ENCODE data around the gene SCUBE2. TPM values are rescaled to one million over a fixed set of nuclear protein-coding genes. Genes with fewer than 3 reads are reported as not detected.

The SCUBE2 gene
- total and polyA plus RNA-seq, 4 donors: 0.14 to 1.4 (median 0.42) TPM; not detected in 1

DNA sequence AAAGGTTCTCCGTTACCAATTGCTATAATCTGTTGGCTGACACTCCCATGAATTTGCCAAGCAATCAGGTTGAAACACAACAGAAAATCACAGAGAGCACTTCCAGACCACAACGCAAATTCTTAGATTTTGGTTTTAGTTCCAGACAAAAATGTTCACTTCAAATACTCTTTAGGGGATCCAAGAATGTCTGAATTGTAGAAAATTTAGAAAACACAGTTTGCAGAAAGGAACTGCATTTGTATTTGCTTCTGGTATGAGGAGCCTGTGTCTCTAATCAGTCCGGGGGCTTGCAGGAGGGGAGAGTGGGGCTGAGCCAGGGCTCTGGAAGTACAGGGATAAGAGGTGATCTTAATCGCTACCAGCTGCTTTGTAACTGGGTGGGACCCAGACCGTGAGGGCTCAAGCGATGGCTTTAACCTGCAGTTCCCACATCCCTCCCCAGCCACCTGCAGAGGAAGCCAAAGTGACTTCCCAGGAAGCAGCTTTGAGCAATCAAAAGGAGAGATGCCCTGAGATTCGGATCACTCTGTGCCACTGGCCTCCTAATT is 18.7 kb downstream of the SCUBE2 start:
- no peak for DNase-seq (ENCODE audit: low spot score)
- H3K4me1 ChIP-seq (ENCODE audit: control insufficient read depth in 4 of 4, insufficient read depth in 4 of 4, low read length in 3 of 4): no peaks in the 10 kb centered on the region
- no peak overlapping the region for H3K27ac ChIP-seq (ENCODE audit: low read depth in 1 of 2, low read length in 2 of 2)
- H3K9ac ChIP-seq (ENCODE audit: low read depth in 1 of 2, low read length in 2 of 2): no peak overlapping the region
- no peak overlapping the region for H3K4me3 ChIP-seq (ENCODE audit: low read depth in 1 of 3, low read length in 3 of 3)
- no peak for TF ChIP-seq RXRA (IDR thresholded peaks at IDR 0.05)
- TF ChIP-seq, protein P1, sequence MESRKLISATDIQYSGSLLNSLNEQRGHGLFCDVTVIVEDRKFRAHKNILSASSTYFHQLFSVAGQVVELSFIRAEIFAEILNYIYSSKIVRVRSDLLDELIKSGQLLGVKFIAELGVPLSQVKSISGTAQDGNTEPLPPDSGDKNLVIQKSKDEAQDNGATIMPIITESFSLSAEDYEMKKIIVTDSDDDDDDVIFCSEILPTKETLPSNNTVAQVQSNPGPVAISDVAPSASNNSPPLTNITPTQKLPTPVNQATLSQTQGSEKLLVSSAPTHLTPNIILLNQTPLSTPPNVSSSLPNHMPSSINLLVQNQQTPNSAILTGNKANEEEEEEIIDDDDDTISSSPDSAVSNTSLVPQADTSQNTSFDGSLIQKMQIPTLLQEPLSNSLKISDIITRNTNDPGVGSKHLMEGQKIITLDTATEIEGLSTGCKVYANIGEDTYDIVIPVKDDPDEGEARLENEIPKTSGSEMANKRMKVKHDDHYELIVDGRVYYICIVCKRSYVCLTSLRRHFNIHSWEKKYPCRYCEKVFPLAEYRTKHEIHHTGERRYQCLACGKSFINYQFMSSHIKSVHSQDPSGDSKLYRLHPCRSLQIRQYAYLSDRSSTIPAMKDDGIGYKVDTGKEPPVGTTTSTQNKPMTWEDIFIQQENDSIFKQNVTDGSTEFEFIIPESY (IDR thresholded peaks at IDR 0.05): no peak
- TF ChIP-seq FOXA2 (IDR thresholded peaks at IDR 0.05): no peak
- TF ChIP-seq RAD21 (IDR thresholded peaks at IDR 0.05): no peak
- no peak for TF ChIP-seq YY1 (IDR thresholded peaks at IDR 0.05)
- no peak for TF ChIP-seq SP1 (IDR thresholded peaks at IDR 0.05)
- TF ChIP-seq GABPA (IDR thresholded peaks at IDR 0.05 in 1 of 2, conservative IDR thresholded peaks at IDR 0.05 in 1 of 2): no peak
- WGBS: 80% methylated on average over 7 of the region's 7 CpGs
- H3K36me3 ChIP-seq (ENCODE audit: control insufficient read depth in 4 of 4, insufficient read depth in 3 of 4, low read depth in 1 of 4, low read length in 3 of 4): no peaks in the 10 kb centered on the region
- no peaks in the 10 kb centered on the region for H3K9me3 ChIP-seq (ENCODE audit: control insufficient read depth in 4 of 4, low read length in 3 of 4)
- H3K27me3 ChIP-seq (ENCODE audit: control insufficient read depth in 4 of 4, insufficient read depth in 4 of 4, low read length in 3 of 4): peaks cover 0 to 6% (median 0%) of the 10 kb centered on the region in 4 donors

DNA sequence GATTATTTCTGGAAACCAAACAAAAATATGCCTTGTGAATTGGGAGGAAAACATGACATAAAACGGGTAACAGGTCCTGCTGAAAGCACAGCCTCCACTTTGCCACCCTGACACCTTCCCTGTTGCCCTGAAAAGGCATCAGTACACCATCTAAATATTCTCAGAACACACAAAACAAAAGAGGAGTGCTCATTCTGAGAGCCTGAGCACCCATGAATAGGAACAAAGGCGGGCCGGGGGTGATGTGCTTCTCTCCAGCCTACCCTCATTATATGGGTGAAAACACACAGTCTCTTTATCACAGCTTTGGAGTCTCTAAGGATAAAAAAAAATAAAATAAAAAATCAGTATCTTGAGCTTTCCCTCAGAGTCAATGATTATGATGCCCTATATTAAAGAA is 19.7 kb downstream of the SCUBE2 start:
- no peak overlapping the region for H3K27ac ChIP-seq (ENCODE audit: low read depth in 1 of 2, low read length in 2 of 2)
- peaks cover 0 to 6% (median 0%) of the 10 kb centered on the region in 4 donors for H3K27me3 ChIP-seq (ENCODE audit: control insufficient read depth in 4 of 4, insufficient read depth in 4 of 4, low read length in 3 of 4)
- H3K4me3 ChIP-seq (ENCODE audit: low read depth in 1 of 3, low read length in 3 of 3): no peak overlapping the region
- H3K9me3 ChIP-seq (ENCODE audit: control insufficient read depth in 4 of 4, low read length in 3 of 4): no peaks in the 10 kb centered on the region
- H3K9ac ChIP-seq (ENCODE audit: low read depth in 1 of 2, low read length in 2 of 2): no peak overlapping the region
- 89% methylated on average over 3 of the region's 3 CpGs for WGBS
- no peak for DNase-seq (ENCODE audit: low spot score)
- H3K36me3 ChIP-seq (ENCODE audit: control insufficient read depth in 4 of 4, insufficient read depth in 3 of 4, low read depth in 1 of 4, low read length in 3 of 4): no peaks in the 10 kb centered on the region
- no peaks in the 10 kb centered on the region for H3K4me1 ChIP-seq (ENCODE audit: control insufficient read depth in 4 of 4, insufficient read depth in 4 of 4, low read length in 3 of 4)
- TF ChIP-seq YY1 (IDR thresholded peaks at IDR 0.05): no peak
- TF ChIP-seq, protein P2, sequence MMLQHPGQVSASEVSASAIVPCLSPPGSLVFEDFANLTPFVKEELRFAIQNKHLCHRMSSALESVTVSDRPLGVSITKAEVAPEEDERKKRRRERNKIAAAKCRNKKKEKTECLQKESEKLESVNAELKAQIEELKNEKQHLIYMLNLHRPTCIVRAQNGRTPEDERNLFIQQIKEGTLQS (IDR thresholded peaks at IDR 0.05): no peak
- no peak for TF ChIP-seq RXRA (IDR thresholded peaks at IDR 0.05)
- no peak for TF ChIP-seq HNF4A (conservative IDR thresholded peaks at IDR 0.05)
- no peak for TF ChIP-seq FOXA2 (IDR thresholded peaks at IDR 0.05)
- TF ChIP-seq JUND (IDR thresholded peaks at IDR 0.05): no peak
- TF ChIP-seq NR2F2 (IDR thresholded peaks at IDR 0.05): no peak
- TF ChIP-seq SP1 (IDR thresholded peaks at IDR 0.05): no peak
- no peak for TF ChIP-seq FOXA1 (IDR thresholded peaks at IDR 0.05)
- TF ChIP-seq, protein P3, sequence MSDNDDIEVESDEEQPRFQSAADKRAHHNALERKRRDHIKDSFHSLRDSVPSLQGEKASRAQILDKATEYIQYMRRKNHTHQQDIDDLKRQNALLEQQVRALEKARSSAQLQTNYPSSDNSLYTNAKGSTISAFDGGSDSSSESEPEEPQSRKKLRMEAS (IDR thresholded peaks at IDR 0.05): no peak

DNA sequence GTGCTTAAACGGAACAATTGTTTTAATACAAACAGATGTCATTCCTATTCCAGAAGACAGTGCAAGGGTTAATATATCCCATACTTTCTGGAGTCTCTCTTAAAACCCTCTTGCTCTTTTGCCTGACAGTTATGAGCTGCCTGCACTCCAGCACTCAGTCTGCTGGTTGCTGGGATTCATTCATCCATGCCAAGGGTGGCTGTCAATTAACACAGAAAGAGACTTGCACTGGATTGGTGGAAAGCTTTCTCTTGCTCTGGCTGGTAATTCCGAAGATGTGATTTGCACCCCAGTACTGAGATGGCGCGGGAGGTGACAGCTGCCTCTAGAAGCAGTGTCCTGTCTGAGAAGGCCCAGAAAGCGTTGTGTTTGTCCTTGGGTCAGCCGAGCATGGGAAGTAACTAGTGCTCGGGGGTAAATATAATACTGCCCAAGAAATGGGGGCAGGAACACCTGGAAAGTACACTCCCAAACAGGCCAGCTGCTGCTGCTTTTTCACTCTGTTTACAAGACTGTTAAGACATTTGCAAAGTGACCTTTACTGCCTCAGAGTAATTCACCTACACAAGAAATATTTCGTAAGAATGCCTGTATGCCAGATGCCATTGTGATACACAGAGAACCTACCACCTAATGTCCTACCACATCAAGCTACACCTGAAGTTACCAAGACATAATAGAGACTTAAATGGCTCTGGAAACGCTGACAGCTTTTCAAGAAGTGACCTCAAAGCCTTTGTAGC is 20.5 kb downstream of the SCUBE2 start:
- Histone ChIP-seq H3K27me3 (ENCODE audit: control insufficient read depth in 4 of 4, insufficient read depth in 4 of 4, low read length in 3 of 4) (peaks cover 0 to 2% (median 0%) of the 10 kb centered on the region in 4 donors), H3K4me1 (ENCODE audit: control insufficient read depth in 4 of 4, insufficient read depth in 4 of 4, low read length in 3 of 4) (no peaks in the 10 kb centered on the region), H3K4me3 (ENCODE audit: low read depth in 1 of 3, low read length in 3 of 3) (no peak overlapping the region), H3K9me3 (ENCODE audit: control insufficient read depth in 4 of 4, low read length in 3 of 4) (no peaks in the 10 kb centered on the region), H3K36me3 (ENCODE audit: control insufficient read depth in 4 of 4, insufficient read depth in 3 of 4, low read depth in 1 of 4, low read length in 3 of 4) (no peaks in the 10 kb centered on the region), H3K27ac (ENCODE audit: low read depth in 1 of 2, low read length in 2 of 2) (no peak overlapping the region), H3K9ac (ENCODE audit: low read depth in 1 of 2, low read length in 2 of 2) (no peak overlapping the region)
- TF ChIP-seq, protein P3 (IDR thresholded peaks at IDR 0.05): no peak
- no peak for TF ChIP-seq HNF4G (IDR thresholded peaks at IDR 0.05)
- TF ChIP-seq RXRA (IDR thresholded peaks at IDR 0.05): no peak
- no peak for DNase-seq (ENCODE audit: low spot score)
- 85% methylated on average over 9 of the region's 9 CpGs for WGBS
